Tibial artery (tissue), 4 donors: Measurements from ENCODE around the gene PEAK3.

Experiments used
- DNase-seq, 2 donors: peaks; one replicate each; pipeline ENCODE4 v3.0.0-alpha.2; 2019
- H3K27ac ChIP-seq, 2 donors: fragments of 200-600 bp; sonication (generic) in 1 of 2; 1 replicate in 1 of 2; 2 replicates in 1 of 2; pipeline ENCODE4 v1.5.1; 2018 to 2019; ENCODE audit warnings: mild to moderate bottlenecking in 1 of 2
- H3K27me3 ChIP-seq, 2 donors: fragments of 200-600 bp; sonication (generic) in 1 of 2; one replicate each; pipeline versions ENCODE4 v1.5.1 to v1.6.0; 2016 to 2019
- H3K36me3 ChIP-seq, 3 donors: fragments of 200-600 bp; sonication (generic) in 2 of 3; one replicate each; pipeline ENCODE4 v1.5.1; 2016 to 2019; ENCODE audit warnings: mild to moderate bottlenecking in 2 of 3
- H3K4me1 ChIP-seq, 4 donors: fragments of 200-600 bp; sonication (generic) in 2 of 4; 1 replicate in 3 of 4; 2 replicates in 1 of 4; pipeline ENCODE4 v1.5.1; 2016 to 2019
- H3K4me3 ChIP-seq, 2 donors: fragments of 200-600 bp; sonication (generic) in 1 of 2; 1 replicate in 1 of 2; 2 replicates in 1 of 2; pipeline ENCODE4 v1.5.1; 2018 to 2019; ENCODE audit warnings: mild to moderate bottlenecking in 2 of 2
- H3K9me3 ChIP-seq, 3 donors: fragments of 200-600 bp; sonication (generic) in 1 of 3; one replicate each; pipeline ENCODE4 v1.5.1; 2016 to 2019
- CTCF ChIP-seq, 2 experiments: fragments of 200-600 bp in 1 of 2; fragments of 450-650 bp in 1 of 2; IDR thresholded peaks; one replicate each; pipeline ENCODE4 v1.5.1; 2017 to 2019; ENCODE audit warnings: antibody characterized with exemption in 2 of 2, mild to moderate bottlenecking in 1 of 2, moderate library complexity in 1 of 2
- intact Hi-C: fragments of 100-400 bp; cut with DNase I; formaldehyde crosslinking; loops from one replicate; pipeline ENCODE4 v1.15.0; 2023; ENCODE audit warnings: low total_unique reads

The PEAK3 gene

DNA sequence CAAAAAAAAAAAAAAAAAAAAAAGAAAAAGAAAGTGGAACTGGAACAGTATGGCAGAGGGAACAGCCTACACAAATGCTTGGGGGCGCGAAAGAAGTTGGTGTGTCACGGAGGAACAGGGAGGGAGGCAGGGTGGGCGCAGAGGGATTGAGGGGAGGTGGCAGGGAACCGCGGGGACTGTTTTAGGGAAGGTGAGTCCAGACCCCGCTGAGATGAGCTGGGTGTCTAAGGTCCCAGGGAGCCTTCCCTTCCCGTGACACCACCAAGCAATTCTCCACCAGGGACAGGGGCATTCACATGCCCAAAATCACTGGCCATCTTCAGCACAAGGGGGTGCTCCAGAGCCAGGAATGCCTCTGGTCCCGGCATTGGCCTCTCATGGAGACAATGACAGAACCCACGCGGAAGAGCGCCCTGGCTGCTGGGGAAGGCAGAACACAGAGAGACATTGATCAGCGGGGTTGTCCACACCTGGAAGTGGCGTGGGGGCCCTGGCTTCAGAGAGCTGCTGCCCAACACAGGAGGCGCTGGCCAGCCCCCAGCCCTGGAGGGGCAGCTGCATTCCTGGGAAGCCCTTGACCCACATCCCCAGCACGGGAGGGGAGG is 6.9 kb downstream of the PEAK3 start:
- no peaks in the 10 kb centered on the region for H3K27me3 ChIP-seq
- TF ChIP-seq CTCF (IDR thresholded peaks at IDR 0.05) = peak; percentile 21 to 43
- peaks cover 13 to 51% (median 48%) of the 10 kb centered on the region in 3 donors for H3K36me3 ChIP-seq
- H3K27ac ChIP-seq = peak overlapping the region in 1 of 2 donors; percentile 24
- H3K9me3 ChIP-seq = no peaks in the 10 kb centered on the region
- no peak overlapping the region for H3K4me3 ChIP-seq
- intact Hi-C loops = loop anchor here (5.0 kb wide), 2 partner anchors 38 to 123 kb away; partner anchors contain the start of genes AP3D1, PLEKHJ1 and SF3A2
- DNase-seq = peak in 1 of 2 donors; percentile 59
- H3K4me1 ChIP-seq = peaks cover 0 to 51% (median 43%) of the 10 kb centered on the region in 4 donors

- no peak for TF ChIP-seq CTCF (IDR thresholded peaks at IDR 0.05)
- peak overlapping the region in 1 of 2 donors; percentile 10 for H3K4me3 ChIP-seq
- H3K27ac ChIP-seq = peak overlapping the region; percentile 25 to 64
- no peaks in the 10 kb centered on the region for H3K9me3 ChIP-seq
- H3K4me1 ChIP-seq = peaks cover 0 to 51% (median 43%) of the 10 kb centered on the region in 4 donors
- peaks cover 13 to 51% (median 48%) of the 10 kb centered on the region in 3 donors for H3K36me3 ChIP-seq
- intact Hi-C loops = loop anchor here (5.0 kb wide), 2 partner anchors 37 to 122 kb away; partner anchors contain the start of genes AP3D1, PLEKHJ1 and SF3A2
- DNase-seq = no peak
- no peaks in the 10 kb centered on the region for H3K27me3 ChIP-seq
Measured at GRCh38 chr19:2274185-2274711, 7.7 kb downstream of the PEAK3 start.

DNA sequence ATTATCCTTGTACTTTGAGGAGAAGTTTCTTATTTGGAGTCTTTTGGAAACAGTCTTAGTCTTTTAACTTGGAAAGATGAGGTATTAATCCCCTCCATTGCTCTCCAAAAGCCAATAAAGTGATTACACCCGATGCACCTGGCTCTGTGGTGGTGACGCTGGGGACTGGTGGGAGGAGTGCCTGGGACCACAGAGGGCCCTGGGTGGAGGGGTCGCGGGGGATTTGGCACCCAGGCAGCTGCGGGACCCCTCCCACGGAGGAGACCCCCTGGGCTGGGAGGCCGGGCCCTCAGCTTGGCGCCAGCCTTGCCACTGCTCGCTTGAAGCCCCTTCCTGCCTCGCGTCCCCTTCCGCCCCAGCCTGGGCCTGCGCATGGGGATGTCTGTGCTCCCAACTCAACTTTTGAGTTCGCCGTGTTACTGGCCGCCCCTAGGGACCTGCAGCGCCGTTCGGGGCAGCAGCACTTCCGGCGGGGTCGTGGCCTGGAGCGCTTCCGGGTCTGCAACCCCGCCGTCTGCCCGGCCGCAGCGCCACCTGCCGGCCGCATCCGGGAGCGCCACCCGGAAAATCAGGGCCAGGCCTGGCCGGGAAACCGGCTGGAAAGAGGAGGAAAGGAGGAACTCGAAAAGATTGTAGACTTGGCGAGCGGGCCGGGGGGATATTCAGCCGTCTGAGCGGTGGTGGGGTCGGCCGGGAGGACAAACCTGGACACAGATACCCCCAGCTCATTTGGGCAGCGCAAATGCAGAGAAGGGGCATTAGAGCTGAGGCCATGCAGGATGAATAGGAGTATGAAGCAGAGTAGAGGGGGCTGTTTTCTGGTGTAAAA is 8.4 kb downstream of the PEAK3 start:
- intact Hi-C loops = loop anchor here (5.0 kb wide), 2 partner anchors 36 to 121 kb away; partner anchors contain the start of genes AP3D1, PLEKHJ1 and SF3A2
- Histone ChIP-seq H3K27me3 (no peaks in the 10 kb centered on the region), H3K9me3 (no peaks in the 10 kb centered on the region), H3K36me3 (peaks cover 13 to 51% (median 47%) of the 10 kb centered on the region in 3 donors), H3K27ac (peak overlapping the region; percentile 25 to 64), H3K4me1 (peaks cover 0 to 56% (median 43%) of the 10 kb centered on the region in 4 donors), H3K4me3 (peak overlapping the region; percentile 2 to 10)
- TF ChIP-seq CTCF (IDR thresholded peaks at IDR 0.05) = peak; percentile 95
- DNase-seq = peak; percentile 54 to 81

DNA sequence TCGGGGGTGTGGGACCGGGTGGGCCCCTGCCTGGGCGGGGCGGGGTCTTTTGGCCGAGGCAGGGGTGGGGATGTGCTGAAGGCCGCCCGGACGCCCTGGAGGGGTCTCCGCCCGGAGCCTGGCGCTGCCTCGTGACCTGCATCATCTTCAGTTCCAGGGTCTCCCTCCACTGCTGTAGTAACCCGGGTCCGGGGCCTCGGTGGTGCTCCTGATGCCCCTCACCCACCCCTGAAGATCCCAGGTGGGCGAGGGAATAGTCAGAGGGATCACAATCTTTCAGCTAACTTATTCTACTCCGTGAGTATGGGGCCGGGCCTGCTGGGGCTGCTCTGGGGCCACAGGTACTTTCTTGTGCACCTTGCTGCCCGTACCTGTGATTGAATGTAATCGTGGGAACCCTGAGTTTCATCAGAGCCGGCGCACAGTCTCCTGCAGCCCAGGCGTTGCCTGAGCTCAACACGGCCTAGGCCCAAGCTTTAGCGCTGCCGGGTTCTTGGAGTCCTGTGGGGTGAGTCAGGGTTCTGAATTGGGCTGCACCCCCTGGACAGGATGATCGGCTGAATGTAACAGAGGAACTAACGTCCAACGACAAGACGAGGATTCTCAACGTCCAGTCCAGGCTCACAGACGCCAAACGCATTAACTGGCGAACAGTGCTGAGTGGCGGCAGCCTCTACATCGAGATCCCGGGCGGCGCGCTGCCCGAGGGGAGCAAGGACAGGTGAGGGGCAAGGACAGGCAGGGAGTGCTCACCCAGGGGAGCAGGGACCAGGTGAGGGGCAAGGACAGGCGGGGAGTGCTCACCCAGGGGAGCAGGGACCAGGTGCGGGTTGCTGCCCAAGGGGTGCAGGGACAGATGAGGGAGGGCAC is 10.5 kb downstream of the PEAK3 start:
- intact Hi-C loops = loop anchor here (5.0 kb wide), 2 partner anchors 34 to 119 kb away; partner anchors contain the start of genes AP3D1, PLEKHJ1 and SF3A2
- Histone ChIP-seq H3K4me1 (peaks cover 0 to 73% (median 52%) of the 10 kb centered on the region in 4 donors), H3K36me3 (peaks cover 13 to 41% (median 37%) of the 10 kb centered on the region in 3 donors), H3K27me3 (no peaks in the 10 kb centered on the region), H3K4me3 (peak overlapping the region; percentile 91 to 93), H3K9me3 (no peaks in the 10 kb centered on the region), H3K27ac (peak overlapping the region; percentile 97 to 100)
- DNase-seq = no peak
- no peak for TF ChIP-seq CTCF (IDR thresholded peaks at IDR 0.05)
